Neural cell (in vitro differentiated cells): ENCODE data around the gene TEX11. TPM values are rescaled to one million over a fixed set of nuclear protein-coding genes. Genes with fewer than 3 reads are reported as not detected.
"Not testable (repeated sequence)": the region's sequence is repeated elsewhere in the genome, so short reads cannot be mapped to it uniquely, and the experiment has no call there.

ENCODE experiments used
- H2AFZ ChIP-seq: fragments of 200-600, 300-800 bp; sonication (generic), shearing (Covaris generic); 2 replicates; pipeline ENCODE4 v1.6.0; 2014; ENCODE audit warnings: low read depth, mild to moderate bottlenecking, antibody characterized with exemption, low read length, moderate library complexity
- H3F3A ChIP-seq: fragments of 200-600 bp; shearing (Covaris generic); 2 replicates; pipeline ENCODE4 v1.6.1; 2016; ENCODE audit warnings: mild to moderate bottlenecking, moderate library complexity, mixed read lengths, antibody characterized with exemption, low read length; ENCODE audit not compliant: insufficient read depth, poor library complexity, severe bottlenecking
- H3K27ac ChIP-seq: fragments of 200-600, 300-800 bp; sonication (generic), shearing (Covaris generic); 2 replicates; pipeline ENCODE4 v1.5.1; 2014; ENCODE audit warnings: mild to moderate bottlenecking, low read length, moderate library complexity
- H3K27me3 ChIP-seq: fragments of 300-800, 200-600 bp; sonication (generic), shearing (Covaris generic); 2 replicates; pipeline ENCODE4 v1.6.0; 2014; ENCODE audit warnings: mild to moderate bottlenecking, low read depth, low read length, moderate library complexity; ENCODE audit not compliant: insufficient read depth
- H3K36me3 ChIP-seq: fragments of 300-800, 200-600 bp; sonication (generic), shearing (Covaris generic); 2 replicates; pipeline ENCODE4 v1.5.1; 2014; ENCODE audit warnings: mild to moderate bottlenecking, antibody characterized with exemption, low read length, moderate library complexity; ENCODE audit not compliant: insufficient read depth
- H3K4me2 ChIP-seq: fragments of 300-800, 200-600 bp; sonication (generic), shearing (Covaris generic); 2 replicates; pipeline ENCODE4 v1.6.0; 2014; ENCODE audit warnings: mild to moderate bottlenecking, low read length
- H3K4me3 ChIP-seq: fragments of 300-800, 200-600 bp; sonication (generic), shearing (Covaris generic); 2 replicates; pipeline ENCODE4 v1.5.1; 2014; ENCODE audit warnings: mild to moderate bottlenecking, low read length, moderate library complexity
- H3K79me2 ChIP-seq: fragments of 200-600 bp; shearing (Covaris generic); replicated peaks from 2 replicates; pipeline ENCODE4 v1.6.0; 2014; ENCODE audit warnings: mild to moderate bottlenecking, low read length, moderate library complexity; ENCODE audit not compliant: insufficient read depth
- H3K9ac ChIP-seq: fragments of 300-800, 200-600 bp; sonication (generic), shearing (Covaris generic); 2 replicates; pipeline ENCODE4 v1.6.1; 2016; ENCODE audit warnings: mild to moderate bottlenecking, low read length, mixed read lengths
- H3K9me2 ChIP-seq: fragments of 200-600 bp; shearing (Covaris generic); 2 replicates; pipeline ENCODE4 v1.6.1; 2016; ENCODE audit warnings: mild to moderate bottlenecking, low read length, mixed read lengths; ENCODE audit not compliant: insufficient read depth
- H3K9me3 ChIP-seq: fragments of 200-600, 300-800 bp; sonication (generic), shearing (Covaris generic); 2 replicates; pipeline ENCODE4 v1.6.1; 2016; ENCODE audit warnings: mild to moderate bottlenecking, mixed run types, low read length, moderate library complexity, mixed read lengths
- H4K20me1 ChIP-seq: fragments of 200-600 bp; shearing (Covaris generic); 2 replicates; pipeline ENCODE4 v1.6.1; 2016; ENCODE audit warnings: mild to moderate bottlenecking, mixed run types; ENCODE audit not compliant: insufficient read depth
- CTCF ChIP-seq: fragments of 450-650 bp; IDR thresholded peaks from 2 replicates; pipeline ENCODE4 v1.5.1; 2014; ENCODE audit warnings: antibody characterized with exemption, mild to moderate bottlenecking, moderate library complexity; ENCODE audit not compliant: poor library complexity, severe bottlenecking
- EP300 ChIP-seq: fragments of 450-650 bp; conservative IDR thresholded peaks from 2 replicates; pipeline ENCODE4 v1.6.1; 2014; ENCODE audit warnings: antibody characterized with exemption, mild to moderate bottlenecking, moderate library complexity; ENCODE audit not compliant: poor library complexity, severe bottlenecking
- EZH2 ChIP-seq: fragments of 200-600, 300-800 bp; shearing (Covaris generic), sonication (generic); IDR thresholded peaks from 2 replicates; pipeline ENCODE4 v1.6.1; 2014; ENCODE audit warnings: antibody characterized with exemption, low read length, borderline replicate concordance, mild to moderate bottlenecking; ENCODE audit not compliant: insufficient read depth, poor library complexity, severe bottlenecking
- MXI1 ChIP-seq: fragments of 450-650 bp; conservative IDR thresholded peaks from 2 replicates; pipeline ENCODE4 v1.6.1; 2014; ENCODE audit warnings: antibody characterized with exemption, mild to moderate bottlenecking; ENCODE audit not compliant: poor library complexity, severe bottlenecking
- POLR2AphosphoS5 ChIP-seq: IDR thresholded peaks from 2 replicates; pipeline ENCODE4 v1.6.1; 2012
- RAD21 ChIP-seq: fragments of 450-650 bp; conservative IDR thresholded peaks from 2 replicates; pipeline ENCODE4 v1.6.1; 2014; ENCODE audit warnings: antibody characterized with exemption, mild to moderate bottlenecking, moderate library complexity
- SMC3 ChIP-seq: fragments of 450-650 bp; conservative IDR thresholded peaks from 2 replicates; pipeline ENCODE4 v1.6.1; 2014; ENCODE audit warnings: antibody characterized with exemption, mild to moderate bottlenecking, moderate library complexity; ENCODE audit not compliant: poor library complexity
- TAF1 ChIP-seq: IDR thresholded peaks from 2 replicates; pipeline ENCODE4 v1.6.1; 2012; ENCODE audit warnings: low read depth
- polyA plus RNA-seq: library from polyadenylated mRNA; depleted of rRNA; stranded (reverse); fragments of >200 nt; gene quantifications from 2 replicates; pipeline ENCODE4 v1.2.3, GENCODE V29; 2014
- TF ChIP-seq, protein P1 (sequence below): IDR thresholded peaks from 2 replicates; pipeline ENCODE4 v1.6.1; 2012; ENCODE audit warnings: borderline replicate concordance

The TEX11 gene
- polyA plus RNA-seq, 1 donor from 2014 or later, result not detected

DNA sequence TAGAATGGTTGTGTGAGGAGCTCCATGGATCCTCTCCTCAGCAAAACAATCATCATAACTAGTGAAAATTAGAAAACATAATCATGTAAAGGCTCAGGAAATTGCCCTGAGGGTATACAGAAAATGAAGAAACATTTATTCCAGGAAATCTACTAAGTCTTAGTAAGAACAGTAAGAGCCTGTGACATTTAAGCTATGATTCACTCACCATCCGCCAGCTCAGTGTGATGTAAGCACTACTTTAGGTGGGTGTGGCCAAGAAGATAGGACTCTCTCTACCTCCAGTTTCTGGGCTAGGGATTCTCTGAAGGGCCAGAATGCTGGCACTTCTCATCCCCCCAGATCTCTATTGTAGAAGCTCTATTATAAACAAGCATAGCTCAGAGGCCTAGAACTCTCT lies 316.4 kb downstream of the TEX11 start:
- Histone ChIP-seq H3F3A (no peaks in the 10 kb centered on the region), H3K9me2 (no peaks in the 10 kb centered on the region), H3K27me3 (no peaks in the 10 kb centered on the region), H3K9ac (no peak overlapping the region), H3K27ac (no peak overlapping the region), H3K4me3 (no peak overlapping the region), H3K79me2 (no peaks in the 10 kb centered on the region), H4K20me1 (no peaks in the 10 kb centered on the region), H2AFZ (no peak overlapping the region), H3K36me3 (no peaks in the 10 kb centered on the region), H3K9me3 (no peaks in the 10 kb centered on the region), H3K4me2 (no peak overlapping the region)
- TF ChIP-seq POLR2AphosphoS5 (no peak), TAF1 (no peak), MXI1 (no peak), SMC3 (no peak), RAD21 (no peak), EZH2 (no peak), EP300 (no peak), CTCF (no peak)
- TF ChIP-seq, protein P1, sequence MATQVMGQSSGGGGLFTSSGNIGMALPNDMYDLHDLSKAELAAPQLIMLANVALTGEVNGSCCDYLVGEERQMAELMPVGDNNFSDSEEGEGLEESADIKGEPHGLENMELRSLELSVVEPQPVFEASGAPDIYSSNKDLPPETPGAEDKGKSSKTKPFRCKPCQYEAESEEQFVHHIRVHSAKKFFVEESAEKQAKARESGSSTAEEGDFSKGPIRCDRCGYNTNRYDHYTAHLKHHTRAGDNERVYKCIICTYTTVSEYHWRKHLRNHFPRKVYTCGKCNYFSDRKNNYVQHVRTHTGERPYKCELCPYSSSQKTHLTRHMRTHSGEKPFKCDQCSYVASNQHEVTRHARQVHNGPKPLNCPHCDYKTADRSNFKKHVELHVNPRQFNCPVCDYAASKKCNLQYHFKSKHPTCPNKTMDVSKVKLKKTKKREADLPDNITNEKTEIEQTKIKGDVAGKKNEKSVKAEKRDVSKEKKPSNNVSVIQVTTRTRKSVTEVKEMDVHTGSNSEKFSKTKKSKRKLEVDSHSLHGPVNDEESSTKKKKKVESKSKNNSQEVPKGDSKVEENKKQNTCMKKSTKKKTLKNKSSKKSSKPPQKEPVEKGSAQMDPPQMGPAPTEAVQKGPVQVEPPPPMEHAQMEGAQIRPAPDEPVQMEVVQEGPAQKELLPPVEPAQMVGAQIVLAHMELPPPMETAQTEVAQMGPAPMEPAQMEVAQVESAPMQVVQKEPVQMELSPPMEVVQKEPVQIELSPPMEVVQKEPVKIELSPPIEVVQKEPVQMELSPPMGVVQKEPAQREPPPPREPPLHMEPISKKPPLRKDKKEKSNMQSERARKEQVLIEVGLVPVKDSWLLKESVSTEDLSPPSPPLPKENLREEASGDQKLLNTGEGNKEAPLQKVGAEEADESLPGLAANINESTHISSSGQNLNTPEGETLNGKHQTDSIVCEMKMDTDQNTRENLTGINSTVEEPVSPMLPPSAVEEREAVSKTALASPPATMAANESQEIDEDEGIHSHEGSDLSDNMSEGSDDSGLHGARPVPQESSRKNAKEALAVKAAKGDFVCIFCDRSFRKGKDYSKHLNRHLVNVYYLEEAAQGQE, result no peak

DNA sequence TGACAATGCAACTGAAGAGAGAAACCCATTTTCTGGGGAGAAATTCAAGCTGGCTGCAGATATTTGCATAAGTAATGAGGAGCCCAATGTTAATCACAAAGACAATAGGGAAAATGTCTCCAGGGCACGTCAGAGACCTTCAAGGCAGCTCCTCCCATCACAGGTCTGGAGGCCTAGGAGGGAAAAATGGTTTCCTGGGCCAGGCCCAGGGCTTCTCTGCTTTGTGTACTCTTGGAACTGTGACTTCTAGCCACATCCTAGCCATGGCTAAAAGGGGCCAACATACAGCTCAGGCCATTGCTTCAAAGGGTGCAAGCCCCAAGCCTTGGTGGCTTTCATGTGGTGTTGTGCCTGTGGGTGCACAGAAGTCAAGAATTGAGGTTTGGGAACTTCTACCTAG lies 321.4 kb downstream of the TEX11 start:
- not testable (repeated sequence) for H2AFZ ChIP-seq, H3K4me3 ChIP-seq, H3K27ac ChIP-seq, H3K79me2 ChIP-seq, H3K9me3 ChIP-seq, H3K27me3 ChIP-seq, H3K9ac ChIP-seq, H3F3A ChIP-seq, H3K9me2 ChIP-seq, H4K20me1 ChIP-seq, H3K36me3 ChIP-seq, H3K4me2 ChIP-seq

DNA sequence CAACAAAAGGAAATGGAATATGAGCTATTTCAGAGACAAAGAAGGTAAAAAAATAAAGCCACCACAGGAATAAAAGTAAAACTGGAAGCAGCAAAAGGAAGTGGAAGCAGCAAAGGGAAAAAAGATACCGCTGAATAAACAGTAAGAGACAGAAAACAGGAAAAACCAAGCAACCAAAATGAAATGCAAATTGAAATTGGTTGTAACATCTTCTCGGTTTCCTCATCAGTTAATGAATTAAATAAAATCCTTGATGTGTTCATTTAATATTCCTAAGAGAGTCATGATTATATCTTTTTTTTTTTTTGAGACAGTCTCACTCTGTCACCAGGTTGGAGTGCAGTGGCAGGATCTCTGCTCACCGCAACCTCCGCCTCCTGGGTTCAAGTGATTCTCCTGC lies 331.1 kb downstream of the TEX11 start:
- Histone ChIP-seq H2AFZ (no peak overlapping the region), H3K9ac (no peak overlapping the region), H3K4me3 (no peak overlapping the region), H3K27ac (no peak overlapping the region), H3K9me3 (no peaks in the 10 kb centered on the region), H3K79me2 (no peaks in the 10 kb centered on the region), H3K27me3 (no peaks in the 10 kb centered on the region), H4K20me1 (no peaks in the 10 kb centered on the region), H3K36me3 (no peaks in the 10 kb centered on the region), H3K4me2 (no peak overlapping the region), H3K9me2 (no peaks in the 10 kb centered on the region), H3F3A (no peaks in the 10 kb centered on the region)
- no peak for TF ChIP-seq MXI1
- TF ChIP-seq EZH2, result no peak
- no peak for TF ChIP-seq POLR2AphosphoS5

DNA sequence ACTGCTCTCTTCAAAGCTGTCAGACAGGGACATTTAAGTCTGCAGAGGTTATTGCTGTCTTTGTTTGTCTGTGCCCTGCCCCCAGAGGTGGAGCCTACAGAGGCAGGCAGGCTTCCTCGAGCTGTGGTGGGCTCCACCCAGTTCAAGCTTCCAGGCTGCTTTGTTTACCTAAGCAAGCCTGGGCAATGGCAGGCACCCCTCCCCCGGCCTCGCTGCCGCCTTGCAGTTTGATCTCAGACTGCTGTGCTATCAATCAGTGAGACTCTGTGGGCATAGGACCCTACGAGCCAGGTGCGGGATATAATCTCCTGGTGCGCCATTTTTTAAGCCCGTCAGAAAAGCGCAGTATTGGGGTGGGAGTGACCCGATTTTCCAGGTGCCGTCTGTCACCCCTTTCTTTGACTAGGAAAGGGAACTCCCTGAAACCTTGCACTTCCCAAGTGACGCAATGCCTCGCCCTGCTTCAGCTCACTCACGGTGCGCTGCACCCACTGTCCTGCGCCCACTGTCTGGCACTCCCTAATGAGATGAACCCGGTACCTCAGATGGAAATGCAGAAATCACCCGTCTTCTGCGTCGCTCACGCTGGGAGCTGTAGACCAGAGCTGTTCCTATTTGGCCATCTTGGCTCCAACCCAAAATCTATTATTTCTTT lies 338.5 kb downstream of the TEX11 start:
- H3K27me3 ChIP-seq, H3F3A ChIP-seq, H3K9ac ChIP-seq, H3K9me2 ChIP-seq, H4K20me1 ChIP-seq, H2AFZ ChIP-seq, H3K4me2 ChIP-seq, H3K9me3 ChIP-seq, H3K27ac ChIP-seq, H3K4me3 ChIP-seq, H3K79me2 ChIP-seq, H3K36me3 ChIP-seq: not testable (repeated sequence)
